UCSD-AML1 (cell line): Measurements from ENCODE around the gene RSL1D1.
"Not testable (repeated sequence)": the region's sequence is repeated elsewhere in the genome, so short reads cannot be mapped to it uniquely, and the experiment has no call there.

Experiments used
- DNase-seq: peaks from one replicate; lab custom pipeline; 2025; ENCODE audit not compliant: unreplicated experiment; lab: John Stamatoyannopoulos, UW

The RSL1D1 gene

DNA sequence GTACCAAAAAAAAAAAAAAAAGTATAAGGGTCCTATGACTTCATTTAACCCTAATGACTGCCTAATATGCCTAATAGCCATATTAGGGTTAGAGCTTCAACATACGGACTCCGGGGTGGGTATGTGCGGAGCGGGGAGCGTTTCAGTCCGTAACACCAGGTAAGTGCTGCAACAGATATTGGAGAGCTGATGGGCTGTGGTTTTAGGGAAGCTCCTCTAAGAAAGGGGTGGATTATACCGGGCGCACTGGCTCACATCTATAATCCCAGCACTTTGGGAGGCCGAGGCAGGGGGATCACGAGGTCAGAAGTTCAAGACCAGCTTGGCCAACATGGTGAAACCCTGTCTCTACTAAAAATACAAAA is 52.3 kb downstream of the RSL1D1 start:
- DNase-seq: no peak

DNA sequence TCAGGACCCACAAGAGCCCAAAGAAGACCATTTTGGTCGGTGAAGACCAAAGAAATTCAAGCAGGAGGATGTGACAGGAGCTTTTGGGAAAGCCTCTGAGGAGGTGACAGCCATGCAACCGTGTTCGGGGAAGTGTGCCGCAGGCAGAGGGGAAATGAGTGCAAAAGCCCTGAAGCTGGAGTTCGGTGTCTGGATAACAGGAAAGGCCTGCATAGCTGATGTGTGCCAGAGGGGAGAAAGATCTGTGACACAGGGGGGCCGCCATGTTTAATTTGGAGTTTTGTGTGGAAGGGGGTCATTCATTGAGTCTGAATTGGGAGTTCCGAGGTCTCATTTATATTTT is 53.4 kb downstream of the RSL1D1 start:
- DNase-seq: peak; percentile 55

DNA sequence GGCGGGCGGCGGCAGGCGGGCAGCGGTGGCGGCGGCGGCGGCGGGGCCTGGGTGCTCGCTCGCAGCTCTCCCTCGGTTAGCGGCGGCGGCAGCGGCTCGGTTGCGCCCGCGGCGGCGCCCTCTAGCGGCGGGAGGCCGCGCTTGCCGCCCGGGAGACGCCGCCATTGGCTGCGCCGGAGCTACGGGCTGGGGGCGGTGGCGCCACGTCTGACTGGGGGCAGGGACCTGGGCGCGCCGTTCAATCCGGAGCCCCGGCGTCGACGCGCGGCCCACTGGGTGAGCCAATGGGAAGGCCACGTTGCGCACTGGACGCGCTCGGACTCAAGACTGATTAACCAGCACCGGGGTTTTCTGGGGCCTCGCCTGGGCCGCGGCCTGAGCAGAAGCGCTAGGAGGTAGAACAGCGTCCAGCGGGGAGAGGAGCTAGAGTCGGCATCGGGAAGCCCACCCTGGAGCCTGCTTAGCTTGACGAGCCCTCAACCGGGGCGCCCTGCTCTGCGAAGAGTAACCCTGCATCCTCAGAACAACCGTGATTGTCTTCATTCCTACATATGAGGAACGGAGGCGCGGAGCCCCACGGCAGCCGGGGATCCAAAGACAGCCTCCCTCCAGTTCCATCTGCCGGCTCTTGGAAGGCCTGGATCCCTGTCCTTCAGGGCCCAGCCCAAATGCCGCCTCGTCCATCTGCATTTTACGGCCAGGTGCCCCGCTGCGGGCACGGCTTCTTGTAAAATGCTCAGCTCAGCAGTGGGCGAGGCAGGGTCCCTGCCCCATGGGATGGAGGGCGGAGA is 54.0 kb downstream of the RSL1D1 start, which contains the start of gene ZC3H7A:
Gene ZC3H7A (minus strand): TSS at position 93 of the 791 bp plus-strand sequence. CDS start 14,904 bp downstream, outside the sequence.
- peak; percentile 99 for DNase-seq

DNA sequence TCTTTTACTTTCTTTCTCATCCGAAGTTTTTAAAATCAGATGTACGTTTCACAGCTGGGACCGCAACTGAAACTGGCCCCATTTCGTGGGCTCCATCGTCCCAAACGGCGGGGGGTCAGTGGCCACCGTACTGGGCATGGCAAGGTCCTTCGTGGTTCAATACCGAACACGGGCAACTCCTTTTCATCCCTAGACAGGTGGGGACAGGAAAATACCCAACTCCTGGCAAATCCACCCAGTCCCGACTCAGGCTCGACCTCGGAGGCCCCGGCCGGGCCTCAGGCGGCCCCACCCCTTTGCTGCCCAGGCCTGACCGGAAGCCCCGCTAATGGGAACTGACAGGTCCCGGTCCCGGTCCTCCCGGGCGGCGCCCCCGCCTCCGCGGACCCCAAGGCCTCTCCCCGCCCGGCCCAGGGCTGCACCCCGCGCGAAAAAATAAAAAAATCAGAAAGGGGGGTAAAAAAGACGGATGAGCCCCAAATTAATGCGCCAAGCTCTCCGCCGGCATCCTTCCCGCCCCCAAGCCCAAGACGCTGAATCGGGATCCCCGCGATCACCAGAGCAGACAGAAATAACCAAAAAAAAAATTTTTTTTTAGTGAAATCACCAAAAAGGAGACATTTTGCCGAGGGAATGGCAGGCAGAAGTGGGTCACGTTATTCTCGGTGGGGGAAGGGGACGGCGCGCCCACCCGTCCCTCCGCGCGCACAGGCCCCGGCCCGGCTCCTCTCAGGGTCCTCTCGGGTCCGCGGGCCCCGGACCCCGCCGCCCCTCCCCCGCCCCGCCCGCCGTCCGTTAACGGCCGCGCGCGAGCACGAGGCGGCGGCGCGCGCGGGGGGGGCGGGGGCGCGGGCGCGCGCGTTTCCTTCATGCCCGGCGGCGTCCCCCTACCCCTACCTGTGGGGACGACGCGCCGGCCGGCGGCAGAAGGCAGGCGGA is 54.8 kb downstream of the RSL1D1 start:
- peak; percentile 30 for DNase-seq

DNA sequence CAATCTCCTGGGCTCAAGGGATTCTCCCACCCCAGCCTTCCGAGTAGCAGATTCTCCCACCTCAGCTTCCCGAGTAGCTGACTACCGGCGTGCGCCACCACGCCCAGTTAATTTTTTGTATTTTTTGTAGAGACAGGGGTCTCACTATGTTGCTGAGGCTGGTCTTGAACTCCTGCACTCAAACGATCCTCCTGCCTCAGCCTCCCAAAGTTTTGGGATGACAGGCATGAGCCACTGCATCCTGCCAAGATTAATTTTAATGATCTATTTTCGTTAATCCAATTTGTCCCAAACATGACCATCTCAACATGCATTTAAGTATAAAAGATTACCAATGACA is 55.5 kb downstream of the RSL1D1 start:
- no peak for DNase-seq

DNA sequence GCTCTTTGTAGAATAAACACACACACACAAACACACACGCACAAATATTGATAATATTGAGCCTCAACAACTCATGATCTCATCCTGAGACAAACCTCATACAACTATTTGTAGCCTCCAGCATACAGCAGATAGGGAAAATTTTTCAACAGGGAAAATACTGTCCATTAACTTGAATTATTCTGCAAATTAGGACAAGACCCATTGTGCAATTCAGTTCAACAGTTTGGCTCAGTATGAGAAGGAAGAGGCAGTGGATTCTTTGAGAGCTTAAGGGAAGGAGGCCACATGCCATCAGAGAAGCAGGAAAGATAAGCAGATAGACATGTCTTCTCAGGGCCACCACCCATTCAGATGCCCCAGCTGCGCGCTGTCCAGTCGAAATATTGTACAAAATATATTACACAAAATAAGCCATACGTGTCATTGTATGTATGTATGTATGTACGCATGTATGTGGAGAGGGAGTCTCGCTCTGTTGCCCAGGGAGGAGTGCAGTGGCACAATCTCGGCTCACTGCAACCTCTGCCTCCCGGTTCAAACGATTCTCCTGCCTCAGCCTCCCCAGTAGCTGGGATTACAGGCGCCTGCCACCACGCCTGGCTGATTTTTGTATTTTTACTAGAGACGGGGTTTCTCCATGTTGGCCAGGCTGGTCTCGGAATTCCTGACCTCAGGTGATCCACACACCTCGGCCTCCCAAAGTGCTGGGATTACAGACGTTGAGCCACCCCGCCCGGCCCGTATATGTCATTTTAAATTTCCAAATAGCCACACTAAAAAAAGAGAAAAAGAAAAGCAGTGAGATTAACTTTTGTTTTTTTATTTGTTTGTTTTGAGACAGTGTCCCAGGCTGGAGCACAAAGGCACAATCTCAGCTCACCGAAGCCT is 56.1 kb downstream of the RSL1D1 start:
- no peak for DNase-seq

DNA sequence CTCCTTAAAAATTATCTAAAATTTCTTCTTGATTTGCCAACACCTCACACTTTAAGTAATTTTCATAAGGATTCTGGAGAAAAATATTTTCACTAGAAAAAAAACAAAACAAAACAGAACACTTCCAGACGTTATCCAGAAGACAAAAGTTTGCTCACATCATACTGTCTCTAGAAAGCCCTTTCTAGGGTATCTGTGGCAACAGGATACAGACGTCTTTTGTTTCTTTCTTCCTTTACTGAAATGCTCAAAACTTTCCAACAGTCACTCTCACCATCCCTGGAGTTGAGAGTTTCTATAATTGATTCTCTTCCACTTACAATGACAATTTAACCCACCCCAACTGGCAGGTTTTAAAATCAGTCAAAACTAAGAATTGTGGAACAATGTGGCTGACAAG is 56.9 kb downstream of the RSL1D1 start:
- no peak for DNase-seq

DNA sequence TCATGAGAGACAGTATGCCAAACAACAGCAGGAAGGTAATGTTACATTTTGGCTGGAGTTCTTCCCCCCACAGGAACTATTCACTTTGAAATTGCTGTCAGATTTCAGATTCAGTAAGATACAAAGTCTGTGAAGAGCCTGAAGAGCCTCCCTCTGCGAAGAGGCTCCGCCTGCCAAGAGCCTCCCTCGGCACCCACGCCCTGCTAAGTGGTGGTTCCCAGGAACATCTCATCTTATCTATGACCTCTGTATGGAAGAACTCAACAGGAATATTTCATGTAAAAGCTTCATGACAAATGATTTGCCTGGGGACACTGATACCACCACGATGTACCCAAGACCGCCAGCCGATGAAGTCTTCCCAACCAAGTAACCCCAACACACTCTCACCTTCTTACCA is 57.5 kb downstream of the RSL1D1 start:
- no peak for DNase-seq

DNA sequence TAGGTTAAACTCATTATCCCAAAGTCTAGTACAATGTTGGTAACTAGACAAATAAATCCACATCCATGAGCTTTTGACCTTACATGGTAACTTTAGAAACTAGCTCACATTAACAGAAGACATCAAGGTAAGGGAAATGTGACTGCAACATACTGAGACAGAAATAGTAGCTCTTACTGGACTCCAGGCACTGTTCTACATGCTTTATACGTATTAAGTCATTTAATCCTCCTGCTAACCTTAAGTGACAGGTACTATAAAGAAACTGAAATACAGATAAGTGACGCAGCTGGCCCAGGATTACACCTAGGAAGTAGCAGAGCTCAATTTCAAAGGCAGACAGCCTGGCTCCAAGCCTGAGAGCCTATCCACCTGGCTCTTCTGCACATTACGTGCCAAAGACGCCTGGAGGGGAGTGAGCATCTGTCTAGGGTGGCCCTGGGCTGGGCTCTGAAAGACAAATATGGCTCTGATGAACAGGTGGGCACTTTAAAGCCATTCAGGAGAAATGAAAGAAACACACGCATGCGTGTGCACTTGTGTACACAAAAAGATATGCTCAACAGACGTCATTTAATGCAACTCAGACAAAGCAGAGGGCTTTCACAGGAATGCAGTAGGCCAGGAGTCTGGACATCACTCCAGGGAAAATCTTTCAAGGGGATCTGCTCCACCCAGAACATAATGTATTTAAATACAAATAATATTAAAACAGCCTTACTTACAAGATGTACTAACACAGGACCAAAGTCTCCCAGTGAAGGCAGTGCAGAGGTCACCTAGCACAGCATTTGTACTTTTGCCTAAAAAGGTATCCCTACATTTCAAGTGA is 58.7 kb downstream of the RSL1D1 start:
- DNase-seq: no peak

DNA sequence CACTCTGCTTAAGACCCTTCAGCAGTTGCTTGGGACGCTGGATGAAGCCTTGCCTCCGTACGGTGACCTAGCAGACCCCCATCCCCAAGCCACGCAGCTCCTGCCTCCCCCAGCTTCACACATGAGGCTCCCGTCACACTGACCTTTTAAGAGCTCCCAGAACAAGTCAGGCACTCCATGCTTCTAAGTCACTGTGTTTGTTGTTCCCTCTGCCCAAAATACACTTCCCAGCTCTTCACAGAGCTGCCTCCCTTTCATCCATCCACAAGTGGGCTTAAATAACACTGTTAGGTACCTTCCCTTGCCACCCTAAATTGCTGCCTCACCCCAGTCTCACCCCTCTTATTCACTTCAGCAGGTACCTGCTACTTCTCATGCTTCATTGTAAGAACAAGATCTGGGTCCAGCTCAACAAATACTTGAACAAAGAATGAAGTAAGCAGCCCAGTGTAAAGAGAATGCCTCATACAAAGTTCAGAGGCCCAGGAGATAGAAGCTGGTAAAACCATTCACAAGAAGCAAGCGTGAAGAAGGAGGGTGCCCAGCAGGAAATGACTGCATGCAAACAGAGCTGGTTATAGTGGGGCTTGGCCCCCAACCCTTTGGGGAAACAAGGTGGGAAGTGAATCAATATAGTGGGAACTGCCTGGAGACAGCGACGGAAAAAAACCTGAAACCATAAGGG is 60.1 kb downstream of the RSL1D1 start:
- DNase-seq: no peak

DNA sequence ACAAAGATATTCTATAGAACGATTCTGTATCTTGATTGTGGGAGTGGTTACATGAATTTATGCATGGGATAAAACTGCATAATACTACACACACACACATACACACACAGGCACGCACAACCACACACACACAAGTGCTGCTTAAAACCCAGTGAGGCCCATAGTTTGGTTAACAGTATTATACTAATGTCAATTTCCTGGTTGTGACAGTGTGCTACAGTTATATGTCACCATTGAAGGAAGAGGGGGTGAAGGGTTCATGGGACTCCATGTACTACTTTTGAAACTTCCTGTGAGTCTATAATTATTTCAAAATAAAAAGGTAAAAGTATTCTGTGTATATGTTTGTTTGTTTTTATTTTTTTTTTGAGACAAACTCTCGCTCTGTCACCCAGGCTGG is 62.4 kb downstream of the RSL1D1 start:
- no peak for DNase-seq

DNA sequence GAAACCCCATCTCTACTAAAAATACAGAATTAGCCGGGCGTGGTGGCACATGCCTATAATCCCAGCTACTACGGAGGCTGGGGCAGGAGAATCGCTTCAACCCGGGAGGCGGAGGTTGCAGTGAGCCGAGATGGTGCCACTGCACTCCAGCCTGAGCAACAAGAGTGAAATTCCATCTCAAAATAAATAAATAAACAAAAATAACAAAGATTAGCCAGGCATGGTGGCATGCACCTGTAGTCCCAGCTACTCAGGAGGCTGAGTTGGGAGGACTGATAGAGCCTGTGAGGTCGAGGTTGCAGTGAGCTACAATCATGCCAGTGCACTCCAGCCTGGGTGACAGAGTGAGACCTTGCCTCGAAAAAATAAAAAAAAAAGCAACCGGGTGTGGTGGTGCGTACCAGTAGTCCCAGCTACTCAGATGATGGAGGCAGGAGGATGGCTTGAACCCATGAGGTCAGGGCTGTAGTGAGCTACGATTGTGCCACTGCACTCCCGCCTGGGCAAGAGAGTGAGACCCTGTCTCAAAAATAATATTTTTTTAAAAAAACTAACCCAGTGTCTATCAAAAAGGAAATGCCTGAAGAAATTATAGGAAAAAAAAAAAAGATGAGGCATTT is 66.3 kb downstream of the RSL1D1 start:
- not testable (repeated sequence) for DNase-seq

DNA sequence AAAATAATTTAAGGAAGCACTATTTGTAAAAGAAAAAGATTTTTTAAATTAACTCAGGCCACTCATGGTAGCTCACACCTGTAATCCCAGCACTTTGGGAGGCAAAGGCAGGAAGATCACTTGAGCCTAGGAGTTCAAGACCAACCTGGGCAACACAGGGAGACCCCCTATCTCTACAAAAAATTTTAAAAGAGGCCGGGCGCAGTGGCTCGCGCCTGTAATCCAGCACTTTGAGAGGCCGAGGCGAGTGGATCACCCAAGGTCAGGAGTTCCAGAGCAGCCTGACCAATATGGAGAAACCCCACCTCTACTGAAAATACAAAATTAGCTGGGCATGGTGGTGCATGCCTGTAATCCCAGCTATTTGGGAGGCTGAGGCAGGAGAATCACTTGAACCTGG is 67.0 kb downstream of the RSL1D1 start:
- not testable (repeated sequence) for DNase-seq

DNA sequence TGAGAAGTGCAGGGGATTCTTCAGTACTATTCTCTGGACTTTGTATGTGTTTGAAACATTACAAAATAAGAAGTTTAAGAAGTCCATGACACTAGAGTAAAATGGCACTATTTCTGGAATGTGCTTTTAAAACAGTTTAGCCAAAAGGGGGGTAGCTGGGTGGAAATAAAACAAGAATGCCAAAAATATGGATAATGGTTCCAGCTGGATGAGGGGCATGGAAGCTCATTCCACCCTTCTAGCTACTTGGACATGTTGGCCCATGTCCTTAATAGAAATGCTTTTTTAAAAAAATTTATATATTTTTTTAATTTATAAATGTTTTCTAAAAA is 67.3 kb downstream of the RSL1D1 start:
- DNase-seq: no peak
